Cardiac muscle cell (in vitro differentiated cells and primary cell): ENCODE results near the gene TMEM184A. TPM values are rescaled to one million over a fixed set of nuclear protein-coding genes. Genes with fewer than 3 reads are reported as not detected.

Experiments
- DNase-seq, 2 donors: peaks; one replicate each; pipeline versions ENCODE4 v3.0.0 to v3.0.0-alpha.2; 2010 to 2017; ENCODE audit warnings: low read depth in 1 of 2, low spot score in 1 of 2
- H3K27ac ChIP-seq: fragments of 200-600 bp; sonication (generic); 2 replicates; pipeline ENCODE4 v1.5.1; 2016
- H3K27me3 ChIP-seq: fragments of 200-600 bp; sonication (generic); 2 replicates; pipeline ENCODE4 v1.6.0; 2016; ENCODE audit warnings: control low read depth
- H3K36me3 ChIP-seq: fragments of 200-600 bp; sonication (generic); 2 replicates; pipeline ENCODE4 v1.5.1; 2016; ENCODE audit warnings: control low read depth
- H3K4me1 ChIP-seq: fragments of 200-600 bp; sonication (generic); 2 replicates; pipeline ENCODE4 v1.8.1; 2017; ENCODE audit warnings: low read depth, mild to moderate bottlenecking, mixed run types
- H3K4me3 ChIP-seq: fragments of 200-600 bp; sonication (generic); 2 replicates; pipeline ENCODE4 v1.5.1; 2016; ENCODE audit warnings: mild to moderate bottlenecking
- H3K9me3 ChIP-seq: fragments of 200-600 bp; sonication (generic); 2 replicates; pipeline ENCODE4 v1.5.1; 2017; ENCODE audit warnings: low read depth, mild to moderate bottlenecking, control low read depth
- polyA plus RNA-seq: library from polyadenylated mRNA; unstranded; fragments of >200 nt; fragmentation: Nextera tagmentation; extraction: Ambion mirVana; gene quantifications from 2 replicates; pipeline ENCODE4 v1.2.1, GENCODE V29; 2016
- total RNA-seq: library from RNA; depleted of rRNA; stranded (reverse); fragments of >200 nt; gene quantifications from 2 replicates; pipeline ENCODE4 v1.2.3, GENCODE V29; 2016
- TF ChIP-seq, protein P1 (sequence below): IDR thresholded peaks from 2 replicates; pipeline ENCODE4 v1.5.1; 2012; ENCODE audit warnings: low read depth, mild to moderate bottlenecking, low read length

TMEM184A gene
- total and polyA plus RNA-seq, 2 experiments from 2014 or later, result 2.1 to 3.0 TPM

DNA sequence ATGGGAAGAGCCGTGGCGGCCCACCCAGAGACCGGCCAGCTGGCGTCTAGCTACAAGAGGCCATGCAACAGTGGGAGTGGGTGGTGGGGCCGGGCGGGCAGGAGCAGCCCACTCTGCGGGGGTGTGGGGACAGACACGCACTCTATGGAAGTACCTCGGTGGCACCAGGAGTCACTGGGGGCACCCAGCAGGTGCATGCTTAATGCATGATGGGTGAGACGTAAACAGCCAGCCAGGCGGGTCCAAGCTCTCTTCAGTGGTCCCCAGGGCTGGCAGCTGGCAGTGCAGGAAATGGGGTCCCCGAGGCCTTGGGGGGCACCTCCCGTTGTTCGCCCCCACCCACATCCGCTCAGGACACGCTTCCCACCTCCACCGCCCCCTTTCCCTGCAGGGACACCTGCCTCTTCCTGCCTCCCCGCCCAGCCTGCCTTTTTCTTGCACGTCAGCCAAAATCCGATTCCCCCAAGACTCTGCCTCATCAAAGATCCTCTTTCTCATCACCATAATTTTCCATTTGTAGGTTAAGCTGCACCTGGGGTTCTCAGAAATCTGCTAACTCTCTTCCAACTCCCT lies 36.4 kb upstream of the TMEM184A start:
- Histone ChIP-seq H3K27ac (no peak overlapping the region), H3K4me3 (no peak overlapping the region), H3K4me1 (no peaks in the 10 kb centered on the region), H3K9me3 (no peaks in the 10 kb centered on the region), H3K27me3 (peaks cover 23% of the 10 kb centered on the region), H3K36me3 (no peaks in the 10 kb centered on the region)
- DNase-seq, result no peak
- TF ChIP-seq, protein P1, sequence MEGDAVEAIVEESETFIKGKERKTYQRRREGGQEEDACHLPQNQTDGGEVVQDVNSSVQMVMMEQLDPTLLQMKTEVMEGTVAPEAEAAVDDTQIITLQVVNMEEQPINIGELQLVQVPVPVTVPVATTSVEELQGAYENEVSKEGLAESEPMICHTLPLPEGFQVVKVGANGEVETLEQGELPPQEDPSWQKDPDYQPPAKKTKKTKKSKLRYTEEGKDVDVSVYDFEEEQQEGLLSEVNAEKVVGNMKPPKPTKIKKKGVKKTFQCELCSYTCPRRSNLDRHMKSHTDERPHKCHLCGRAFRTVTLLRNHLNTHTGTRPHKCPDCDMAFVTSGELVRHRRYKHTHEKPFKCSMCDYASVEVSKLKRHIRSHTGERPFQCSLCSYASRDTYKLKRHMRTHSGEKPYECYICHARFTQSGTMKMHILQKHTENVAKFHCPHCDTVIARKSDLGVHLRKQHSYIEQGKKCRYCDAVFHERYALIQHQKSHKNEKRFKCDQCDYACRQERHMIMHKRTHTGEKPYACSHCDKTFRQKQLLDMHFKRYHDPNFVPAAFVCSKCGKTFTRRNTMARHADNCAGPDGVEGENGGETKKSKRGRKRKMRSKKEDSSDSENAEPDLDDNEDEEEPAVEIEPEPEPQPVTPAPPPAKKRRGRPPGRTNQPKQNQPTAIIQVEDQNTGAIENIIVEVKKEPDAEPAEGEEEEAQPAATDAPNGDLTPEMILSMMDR, result no peak

DNA sequence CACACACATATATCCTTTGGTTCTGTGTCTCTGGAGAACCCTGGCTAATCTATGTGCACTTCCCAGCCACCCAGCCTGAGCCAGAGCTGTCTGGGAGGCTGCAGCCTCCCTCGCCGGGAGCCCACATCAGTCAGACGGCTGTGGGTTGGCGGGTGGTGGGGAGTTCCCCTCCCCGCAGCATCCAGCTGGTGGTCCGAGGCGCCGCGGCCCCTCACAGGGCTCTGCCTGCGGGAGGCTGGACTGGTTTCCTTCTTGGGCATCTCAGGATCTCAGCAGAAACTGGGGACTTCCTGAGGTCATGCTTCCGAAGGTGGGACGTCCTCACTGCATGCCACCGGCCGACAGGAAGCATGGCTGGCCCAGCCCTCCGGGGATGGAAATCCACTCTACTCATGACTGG lies 35.9 kb upstream of the TMEM184A start:
- Histone ChIP-seq H3K27me3 (peaks cover 23% of the 10 kb centered on the region), H3K4me1 (no peaks in the 10 kb centered on the region), H3K36me3 (no peaks in the 10 kb centered on the region), H3K9me3 (no peaks in the 10 kb centered on the region), H3K27ac (no peak overlapping the region), H3K4me3 (no peak overlapping the region)
- TF ChIP-seq, protein P1, result no peak
- DNase-seq, result no peak

DNA sequence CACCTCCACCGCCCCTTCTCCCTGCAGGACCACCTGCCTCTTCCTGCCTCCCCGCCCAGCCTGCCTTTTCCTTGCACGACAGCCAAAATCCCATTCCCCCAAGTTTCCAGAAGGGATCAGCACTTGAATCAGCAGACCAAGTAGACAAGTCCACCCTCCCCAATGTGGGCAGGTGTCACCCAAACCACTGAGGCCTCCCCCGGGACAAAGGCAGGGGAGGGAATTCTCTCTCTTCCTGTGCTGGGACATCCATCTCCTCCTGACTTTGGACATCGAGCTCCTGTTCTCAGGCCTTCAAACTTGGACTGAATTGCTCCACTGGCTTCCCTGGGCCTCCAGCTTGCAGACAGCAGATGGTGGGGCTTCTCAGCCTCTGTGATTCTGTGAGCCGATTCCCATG lies 35.4 kb upstream of the TMEM184A start:
- TF ChIP-seq, protein P1, result no peak
- Histone ChIP-seq H3K9me3 (no peaks in the 10 kb centered on the region), H3K4me1 (no peaks in the 10 kb centered on the region), H3K4me3 (no peak overlapping the region), H3K36me3 (no peaks in the 10 kb centered on the region), H3K27ac (no peak overlapping the region), H3K27me3 (peaks cover 23% of the 10 kb centered on the region)
- DNase-seq, result no peak

DNA sequence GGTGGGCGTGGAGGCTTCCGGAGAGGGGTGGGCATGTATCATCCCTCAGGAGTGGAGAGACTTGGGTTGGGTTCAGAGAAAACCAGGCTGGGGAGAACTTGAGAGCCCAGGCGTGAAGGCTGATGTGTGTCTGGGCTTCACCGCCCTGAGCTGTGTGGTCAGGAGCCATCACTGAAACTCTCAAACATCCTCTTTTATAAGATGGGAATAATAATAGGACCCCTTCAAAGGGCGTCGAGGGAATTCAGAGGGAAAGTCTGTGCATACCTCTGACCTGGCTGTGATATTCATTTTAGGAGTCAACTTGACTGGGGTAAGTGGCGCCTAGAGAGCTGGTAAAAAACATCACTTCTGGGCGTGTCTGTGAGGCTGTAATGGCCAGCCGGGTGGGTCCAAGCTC lies 34.9 kb upstream of the TMEM184A start:
- no peaks in the 10 kb centered on the region for H3K4me1 ChIP-seq
- no peaks in the 10 kb centered on the region for H3K9me3 ChIP-seq
- H3K4me3 ChIP-seq, result no peak overlapping the region
- DNase-seq, result no peak
- TF ChIP-seq, protein P1, result no peak
- peaks cover 23% of the 10 kb centered on the region for H3K27me3 ChIP-seq
- no peaks in the 10 kb centered on the region for H3K36me3 ChIP-seq
- no peak overlapping the region for H3K27ac ChIP-seq

DNA sequence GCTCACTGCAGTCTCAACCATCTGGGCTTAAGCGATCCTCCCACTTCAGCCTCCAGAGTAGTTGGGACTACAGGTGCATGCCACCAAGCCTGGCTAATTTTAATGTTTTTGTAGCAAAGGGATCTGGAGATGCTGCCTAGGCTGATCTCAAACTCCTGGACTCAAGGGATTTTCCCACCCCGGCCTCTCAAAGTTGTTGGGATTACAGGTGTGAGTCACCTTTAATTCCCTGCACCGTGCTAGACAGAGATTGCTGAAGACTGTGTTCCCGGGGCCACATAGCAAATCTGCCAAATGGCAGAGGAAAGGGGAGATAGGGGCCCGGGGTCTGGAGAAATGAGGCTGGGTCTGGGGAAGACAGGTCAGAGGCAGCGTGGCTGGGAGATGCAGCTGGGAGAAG lies 34.5 kb upstream of the TMEM184A start:
- no peaks in the 10 kb centered on the region for H3K4me1 ChIP-seq
- no peak overlapping the region for H3K27ac ChIP-seq
- TF ChIP-seq, protein P1, result no peak
- H3K4me3 ChIP-seq, result no peak overlapping the region
- no peaks in the 10 kb centered on the region for H3K36me3 ChIP-seq
- no peaks in the 10 kb centered on the region for H3K9me3 ChIP-seq
- DNase-seq, result no peak
- H3K27me3 ChIP-seq, result peaks cover 23% of the 10 kb centered on the region
